Activated T-helper 1 cell treated with anti-CD3 and anti-CD28 coated beads, Interleukin-12 subunit alpha, Interleukin-12 subunit beta, Interleukin-2, Interleukin-4 antibody, amounts not matched to agents 30 ng/mL and 10 ng/mL and 1 ng/mL, durations not matched to agents 14 hours and 24 hours and 36 hours (primary cell): ENCODE data around the gene KCNT2. TPM values are rescaled to one million over a fixed set of nuclear protein-coding genes. Genes with fewer than 3 reads are reported as not detected.

ENCODE experiments used
- DNase-seq: peaks from one replicate; pipeline ENCODE4 v3.0.0; 2021; ENCODE audit warnings: low spot score
- H3K27ac Mint-ChIP-seq: one replicate; pipeline ENCODE4 v1.8.0; 2021; ENCODE audit warnings: mild to moderate bottlenecking, mixed read lengths
- H3K27me3 Mint-ChIP-seq: one replicate; pipeline ENCODE4 v1.8.0; 2022; ENCODE audit warnings: mild to moderate bottlenecking, moderate library complexity, mixed read lengths; ENCODE audit not compliant: insufficient read depth
- H3K36me3 Mint-ChIP-seq: one replicate; pipeline ENCODE4 v1.8.0; 2021; ENCODE audit warnings: low read depth, mixed read lengths
- H3K4me1 Mint-ChIP-seq: one replicate; pipeline ENCODE4 v1.8.0; 2021; ENCODE audit warnings: low read depth, mixed read lengths
- H3K4me3 Mint-ChIP-seq: one replicate; pipeline ENCODE4 v1.8.0; 2021; ENCODE audit warnings: mild to moderate bottlenecking, moderate library complexity, mixed read lengths
- H3K9me3 Mint-ChIP-seq: one replicate; pipeline ENCODE4 v1.8.0; 2021; ENCODE audit warnings: mixed read lengths
- intact Hi-C: fragments of 100-400 bp; cut with micrococcal nuclease; formaldehyde crosslinking; loops from one replicate; pipeline ENCODE4 v1.15.1; 2024
- total RNA-seq: library from RNA; stranded (reverse); gene quantifications from 2 replicates; pipeline ENCODE4 v1.2.3, GENCODE V29; 2022

The KCNT2 gene
- total RNA-seq, 1 donor from 2014 or later: not detected

GRCh38 chr1:196573226-196573625 is 35.0 kb downstream of the KCNT2 start:
- H3K9me3 Mint-ChIP-seq: no peaks in the 10 kb centered on the region
- H3K4me1 Mint-ChIP-seq: no peaks in the 10 kb centered on the region
- intact Hi-C loops: no loop called here
- no peak overlapping the region for H3K4me3 Mint-ChIP-seq
- DNase-seq: no peak
- no peaks in the 10 kb centered on the region for H3K36me3 Mint-ChIP-seq
- H3K27ac Mint-ChIP-seq: no peak overlapping the region
- no peaks in the 10 kb centered on the region for H3K27me3 Mint-ChIP-seq

DNA sequence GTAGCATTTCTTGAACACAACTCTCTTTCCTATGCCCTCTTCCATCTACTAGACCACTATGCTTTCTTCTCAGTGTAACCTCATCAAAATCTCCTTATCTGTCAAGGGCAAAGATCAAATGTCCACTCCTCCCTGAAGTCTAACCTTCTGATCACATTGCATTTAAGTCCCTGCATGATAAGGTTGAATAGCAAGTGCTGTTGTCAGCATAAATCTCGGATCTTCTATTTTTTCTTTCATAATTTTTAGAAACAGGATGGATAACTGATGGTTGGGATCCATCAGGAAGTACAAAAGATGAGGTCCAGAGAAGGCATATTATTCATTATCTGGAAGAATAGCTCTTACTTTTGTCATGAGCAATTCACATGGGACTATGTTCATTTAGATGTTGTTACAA is 41.0 kb downstream of the KCNT2 start:
- Mint-ChIP-seq H3K27me3 (no peaks in the 10 kb centered on the region), H3K9me3 (peaks cover 6% of the 10 kb centered on the region), H3K36me3 (no peaks in the 10 kb centered on the region), H3K27ac (no peak overlapping the region), H3K4me3 (no peak overlapping the region), H3K4me1 (no peaks in the 10 kb centered on the region)
- DNase-seq: no peak
- intact Hi-C loops: no loop called here

GRCh38 chr1:196563768-196564167 is 44.5 kb downstream of the KCNT2 start:
- H3K9me3 Mint-ChIP-seq: peaks cover 6% of the 10 kb centered on the region
- intact Hi-C loops: no loop called here
- H3K27me3 Mint-ChIP-seq: no peaks in the 10 kb centered on the region
- H3K4me3 Mint-ChIP-seq: no peak overlapping the region
- H3K36me3 Mint-ChIP-seq: no peaks in the 10 kb centered on the region
- H3K27ac Mint-ChIP-seq: no peak overlapping the region
- no peak for DNase-seq
- no peaks in the 10 kb centered on the region for H3K4me1 Mint-ChIP-seq

DNA sequence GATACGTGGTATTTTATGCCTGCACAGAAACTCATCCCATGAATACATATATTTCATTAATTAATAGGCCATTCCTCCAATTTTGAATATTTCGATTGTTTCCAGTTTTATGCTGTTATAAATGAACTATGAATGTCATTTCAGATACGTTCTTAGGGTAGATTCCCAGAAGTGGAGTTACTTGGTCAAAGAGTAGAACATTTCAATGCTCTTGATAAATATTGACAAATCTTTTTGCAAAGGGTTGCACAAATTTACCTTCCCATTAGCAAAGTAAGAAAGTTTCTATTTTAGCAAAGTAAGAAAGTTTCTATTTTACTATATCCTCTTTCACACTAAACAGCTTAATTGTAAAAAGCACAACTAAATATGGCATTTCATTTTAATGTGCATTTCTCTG is 48.9 kb downstream of the KCNT2 start:
- DNase-seq: no peak
- Mint-ChIP-seq H3K27me3 (no peaks in the 10 kb centered on the region), H3K36me3 (no peaks in the 10 kb centered on the region), H3K4me1 (no peaks in the 10 kb centered on the region), H3K27ac (no peak overlapping the region), H3K4me3 (no peak overlapping the region), H3K9me3 (peaks cover 9% of the 10 kb centered on the region)
- intact Hi-C loops: no loop called here

GRCh38 chr1:196558411-196558810 is 49.8 kb downstream of the KCNT2 start:
- H3K4me1 Mint-ChIP-seq: no peaks in the 10 kb centered on the region
- no peak overlapping the region for H3K27ac Mint-ChIP-seq
- H3K9me3 Mint-ChIP-seq: peaks cover 4% of the 10 kb centered on the region
- no peaks in the 10 kb centered on the region for H3K27me3 Mint-ChIP-seq
- H3K4me3 Mint-ChIP-seq: no peak overlapping the region
- no peaks in the 10 kb centered on the region for H3K36me3 Mint-ChIP-seq
- intact Hi-C loops: no loop called here
- DNase-seq: no peak

- intact Hi-C loops: no loop called here
- Mint-ChIP-seq H3K36me3 (no peaks in the 10 kb centered on the region), H3K9me3 (peaks cover 3% of the 10 kb centered on the region)
Observed at GRCh38 chr1:196557797-196558196, 50.4 kb downstream of the KCNT2 start.

DNA sequence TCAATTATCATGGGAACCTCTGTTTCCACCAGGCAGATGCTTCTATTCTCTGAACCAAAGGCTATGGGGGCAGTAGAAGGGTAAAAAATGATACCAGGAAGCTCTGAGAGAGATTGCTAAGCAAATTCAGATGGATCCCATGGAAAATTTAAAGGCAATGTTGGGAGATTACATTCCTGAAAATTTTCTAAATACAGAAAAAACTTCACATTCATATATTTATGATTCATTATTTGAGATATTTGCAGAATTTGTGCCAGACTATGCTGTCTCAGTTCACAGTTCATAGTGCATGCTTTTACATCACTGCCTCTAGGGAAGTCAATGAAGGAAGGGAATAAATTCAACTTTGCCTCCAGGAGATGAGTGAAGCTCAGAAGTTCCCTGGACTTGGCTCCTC is 57.5 kb downstream of the KCNT2 start:
- Mint-ChIP-seq H3K9me3 (peaks cover 3% of the 10 kb centered on the region), H3K36me3 (no peaks in the 10 kb centered on the region), H3K4me1 (no peaks in the 10 kb centered on the region), H3K27me3 (no peaks in the 10 kb centered on the region), H3K4me3 (no peak overlapping the region), H3K27ac (no peak overlapping the region)
- intact Hi-C loops: no loop called here
- no peak for DNase-seq

More at GRCh38 chr1:196557797-196558196, 50.4 kb downstream of the KCNT2 start:
- H3K27ac Mint-ChIP-seq: no peak overlapping the region
- H3K4me1 Mint-ChIP-seq: no peaks in the 10 kb centered on the region
- no peak overlapping the region for H3K4me3 Mint-ChIP-seq
- no peaks in the 10 kb centered on the region for H3K27me3 Mint-ChIP-seq
- no peak for DNase-seq

DNA sequence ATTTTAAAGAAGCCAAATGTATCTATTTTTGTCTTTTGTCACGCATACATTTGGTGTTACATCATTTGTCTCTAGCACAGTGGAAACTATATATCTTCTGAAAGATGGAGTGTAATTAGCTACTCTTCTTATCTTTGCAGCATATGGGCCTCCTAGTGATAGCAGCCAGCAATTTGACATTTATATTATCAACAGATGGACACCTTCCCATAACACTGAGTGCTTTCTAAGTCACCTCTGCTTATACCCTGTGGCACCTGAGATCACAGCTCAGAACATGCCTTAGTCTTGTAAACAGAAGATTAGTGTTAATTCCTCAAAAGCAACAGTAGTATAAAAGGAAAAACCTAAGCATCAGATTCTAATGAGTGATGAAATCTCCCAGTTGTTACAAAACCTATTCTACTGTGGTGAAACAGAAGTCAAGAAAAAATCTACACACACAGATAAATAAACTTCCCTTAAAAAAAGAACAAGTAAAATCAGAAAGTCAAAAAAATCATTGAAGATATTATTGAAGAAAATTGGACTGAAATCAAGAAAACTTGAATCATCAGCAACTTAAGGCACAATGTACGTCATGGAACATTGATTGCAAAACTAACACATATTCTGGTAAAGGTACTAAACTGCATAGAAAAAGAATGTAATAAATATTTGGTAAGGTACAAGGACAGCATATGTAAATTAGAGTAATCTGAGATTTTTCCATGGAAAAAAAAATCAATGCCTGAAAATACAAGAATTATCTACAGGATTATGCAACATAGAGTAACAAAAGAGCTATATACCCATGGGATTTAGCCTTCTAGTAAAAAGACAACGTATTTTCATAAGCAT is 61.7 kb downstream of the KCNT2 start:
- Mint-ChIP-seq H3K27ac (no peak overlapping the region), H3K4me3 (no peak overlapping the region), H3K36me3 (no peaks in the 10 kb centered on the region), H3K4me1 (no peaks in the 10 kb centered on the region), H3K27me3 (no peaks in the 10 kb centered on the region), H3K9me3 (peaks cover 3% of the 10 kb centered on the region)
- intact Hi-C loops: no loop called here
- DNase-seq: no peak

- no peak for DNase-seq
- H3K4me3 Mint-ChIP-seq: no peak overlapping the region
- no peak overlapping the region for H3K27ac Mint-ChIP-seq
- no peaks in the 10 kb centered on the region for H3K4me1 Mint-ChIP-seq
- H3K27me3 Mint-ChIP-seq: no peaks in the 10 kb centered on the region
- peaks cover 3% of the 10 kb centered on the region for H3K9me3 Mint-ChIP-seq
- intact Hi-C loops: no loop called here
- no peaks in the 10 kb centered on the region for H3K36me3 Mint-ChIP-seq
Observed at GRCh38 chr1:196545222-196545621, 63.0 kb downstream of the KCNT2 start.

GRCh38 chr1:196544617-196545016 is 63.6 kb downstream of the KCNT2 start:
- intact Hi-C loops: no loop called here
- Mint-ChIP-seq H3K9me3 (peaks cover 2% of the 10 kb centered on the region), H3K27me3 (no peaks in the 10 kb centered on the region), H3K27ac (no peak overlapping the region), H3K4me3 (no peak overlapping the region), H3K36me3 (no peaks in the 10 kb centered on the region), H3K4me1 (no peaks in the 10 kb centered on the region)
- no peak for DNase-seq

GRCh38 chr1:196543833-196544232 is 64.4 kb downstream of the KCNT2 start:
- Mint-ChIP-seq H3K9me3 (no peaks in the 10 kb centered on the region), H3K27ac (no peak overlapping the region), H3K4me1 (no peaks in the 10 kb centered on the region), H3K36me3 (no peaks in the 10 kb centered on the region), H3K4me3 (no peak overlapping the region), H3K27me3 (no peaks in the 10 kb centered on the region)
- DNase-seq: no peak
- intact Hi-C loops: no loop called here

- intact Hi-C loops: no loop called here
- H3K9me3 Mint-ChIP-seq: peaks cover 7% of the 10 kb centered on the region
- no peaks in the 10 kb centered on the region for H3K36me3 Mint-ChIP-seq
- DNase-seq: no peak
- H3K27me3 Mint-ChIP-seq: no peaks in the 10 kb centered on the region
- H3K4me1 Mint-ChIP-seq: no peaks in the 10 kb centered on the region
- no peak overlapping the region for H3K4me3 Mint-ChIP-seq
- no peak overlapping the region for H3K27ac Mint-ChIP-seq
Observed at GRCh38 chr1:196538473-196538872, 69.8 kb downstream of the KCNT2 start.

DNA sequence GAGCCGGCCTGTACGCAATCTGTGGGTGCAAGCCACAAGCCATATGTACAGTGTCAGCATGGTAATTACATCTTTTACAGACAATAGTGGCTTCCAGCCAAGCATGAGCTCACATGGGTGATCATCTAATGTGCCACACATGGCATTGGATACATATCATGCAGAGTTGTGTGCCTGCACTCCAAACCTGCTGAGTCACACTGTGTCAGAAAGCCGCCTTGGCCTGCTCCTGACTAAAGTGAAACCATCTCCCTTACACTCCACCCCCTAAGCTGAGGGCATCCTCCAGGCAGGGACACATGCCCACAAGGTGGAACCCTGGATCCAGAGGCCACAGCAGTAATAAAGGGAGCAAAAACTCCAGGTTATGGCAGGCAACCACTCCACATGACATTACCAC is 72.5 kb downstream of the KCNT2 start:
- H3K36me3 Mint-ChIP-seq: no peaks in the 10 kb centered on the region

More for the DNA sequence above, 72.5 kb downstream of the KCNT2 start:
- DNase-seq: no peak
- Mint-ChIP-seq H3K9me3 (peaks cover 7% of the 10 kb centered on the region), H3K4me1 (no peaks in the 10 kb centered on the region), H3K27me3 (no peaks in the 10 kb centered on the region), H3K4me3 (no peak overlapping the region), H3K27ac (no peak overlapping the region)
- intact Hi-C loops: no loop called here
